Measurements from ENCODE around the gene HHAT.

HHAT gene

GRCh38 chr1:210617293-210617692 lies 288.6 kb downstream of the HHAT start:
- no peak for DNase-seq

- no peak for DNase-seq
Measured at GRCh38 chr1:210618369-210618768, 289.7 kb downstream of the HHAT start.

GRCh38 chr1:210620867-210621488 lies 292.3 kb downstream of the HHAT start:
- DNase-seq: no peak

GRCh38 chr1:210621712-210622111 lies 293.0 kb downstream of the HHAT start:
- no peak for DNase-seq

GRCh38 chr1:210624722-210625121 lies 296.0 kb downstream of the HHAT start:
- no peak for DNase-seq

- DNase-seq: no peak
Measured at GRCh38 chr1:210625715-210626114, 297.0 kb downstream of the HHAT start.

GRCh38 chr1:210626341-210626740 lies 297.6 kb downstream of the HHAT start:
- no peak for DNase-seq

GRCh38 chr1:210627755-210628154 lies 299.1 kb downstream of the HHAT start:
- no peak for DNase-seq

GRCh38 chr1:210629276-210629675 lies 300.6 kb downstream of the HHAT start:
- no peak for DNase-seq

- no peak for DNase-seq
Measured at GRCh38 chr1:210631399-210631798, 302.7 kb downstream of the HHAT start.

- DNase-seq: no peak
Measured at GRCh38 chr1:210633140-210633539, 304.4 kb downstream of the HHAT start.

- no peak for DNase-seq
Measured at GRCh38 chr1:210633636-210634035, 304.9 kb downstream of the HHAT start.

- DNase-seq: no peak
Measured at GRCh38 chr1:210635108-210635507, 306.4 kb downstream of the HHAT start.

GRCh38 chr1:210641582-210641981 lies 312.9 kb downstream of the HHAT start:
- no peak for DNase-seq

GRCh38 chr1:210645582-210646257 lies 317.0 kb downstream of the HHAT start:
- no peak for DNase-seq

- no peak for DNase-seq
Measured at GRCh38 chr1:210646258-210646616, 317.5 kb downstream of the HHAT start.

GRCh38 chr1:210647406-210648333 lies 319.0 kb downstream of the HHAT start:
- no peak for DNase-seq

GRCh38 chr1:210648588-210649269 lies 320.0 kb downstream of the HHAT start:
- no peak for DNase-seq

GRCh38 chr1:210650403-210650802 lies 321.7 kb downstream of the HHAT start:
- no peak for DNase-seq

- no peak for DNase-seq
Measured at GRCh38 chr1:210652329-210652954, 323.7 kb downstream of the HHAT start.

- no peak for DNase-seq
Measured at GRCh38 chr1:210653771-210654170, 325.1 kb downstream of the HHAT start.

- no peak for DNase-seq
Measured at GRCh38 chr1:210654176-210654981, 325.7 kb downstream of the HHAT start.

Measured in islet precursor cell (in vitro differentiated cells).